B cell (primary cell): ENCODE results near the gene ENOX1. TPM values are rescaled to one million over a fixed set of nuclear protein-coding genes. Genes with fewer than 3 reads are reported as not detected.

ENCODE experiments used
- ATAC-seq: fragments of 200-7000 bp; cut with Tn5 transposase; one replicate; pipeline ENCODE4 v1.10.0; 2021; ENCODE audit warnings: low read depth, mild to moderate bottlenecking, moderate number of reproducible peaks, moderate library complexity
- CTCF ChIA-PET: fragments of 350-600 bp; sonication (Branson Sonifier 250); formaldehyde crosslinking; loops from one replicate; lab custom pipeline; 2021; ENCODE audit warnings: antibody characterized with exemption, inconsistent platforms; lab: Charles Lee
- POLR2A ChIA-PET: fragments of 350-600 bp; sonication (Branson Sonifier 250); formaldehyde crosslinking; loops from one replicate; lab custom pipeline; 2021; ENCODE audit warnings: antibody characterized with exemption; lab: Charles Lee
- DNase-seq: peaks from one replicate; pipeline ENCODE4 v3.0.0; 2013
- H2AFZ ChIP-seq: 2 replicates; pipeline ENCODE4 v1.6.1; 2012; ENCODE audit warnings: mild to moderate bottlenecking, low read depth, low read length; ENCODE audit not compliant: insufficient read depth, poor library complexity, severe bottlenecking
- H3K27ac ChIP-seq, 2 donors: 1 replicate in 1 of 2; 2 replicates in 1 of 2; pipeline ENCODE4 v1.5.1; 2012 to 2013; ENCODE audit warnings: low read length in 2 of 2, mild to moderate bottlenecking in 2 of 2, moderate library complexity in 1 of 2
- H3K27me3 ChIP-seq, 4 experiments: fragments of 200-600 bp in 1 of 4; sonication (generic) in 1 of 4; replicated peaks in 1 of 4; 1 replicate in 2 of 4; 2 replicates in 2 of 4; pipeline versions ENCODE4 v1.6.1 to v1.7.0; 2013 to 2016; ENCODE audit warnings: low read length in 3 of 4, mild to moderate bottlenecking in 2 of 4, mixed read lengths in 1 of 4, moderate library complexity in 1 of 4; ENCODE audit not compliant: insufficient read depth in 4 of 4, control insufficient read depth in 3 of 4; ENCODE audit errors: control extremely low read depth in 1 of 4
- H3K36me3 ChIP-seq, 2 experiments: replicated peaks in 1 of 2; 1 replicate in 1 of 2; 2 replicates in 1 of 2; pipeline versions ENCODE4 v1.6.1 to v1.7.1; 2013; ENCODE audit warnings: low read length in 1 of 2; ENCODE audit not compliant: insufficient read depth in 2 of 2, control insufficient read depth in 1 of 2; ENCODE audit errors: control extremely low read depth in 1 of 2, extremely low read depth in 1 of 2
- H3K4me1 ChIP-seq, 2 donors: fragments of 200-600 bp in 1 of 2; sonication (generic) in 1 of 2; 1 replicate in 1 of 2; 2 replicates in 1 of 2; pipeline versions ENCODE4 v1.5.1 to v1.6.1; 2013 to 2017; ENCODE audit warnings: low read length in 2 of 2; ENCODE audit not compliant: control insufficient read depth in 2 of 2, insufficient read depth in 2 of 2
- H3K4me2 ChIP-seq: replicated peaks from 2 replicates; pipeline ENCODE3; 2012; ENCODE audit warnings: mild to moderate bottlenecking, low read depth, low read length; ENCODE audit not compliant: poor library complexity, severe bottlenecking
- H3K4me3 ChIP-seq, 5 experiments: fragments of 200-600 bp in 1 of 5; sonication (generic) in 1 of 5; 1 replicate in 3 of 5; 2 replicates in 2 of 5; pipeline versions ENCODE4 v1.5.1 to v1.7.0; 2011 to 2016; ENCODE audit warnings: low read length in 4 of 5, mild to moderate bottlenecking in 4 of 5, low read depth in 2 of 5, control low read depth in 1 of 5, moderate library complexity in 1 of 5; ENCODE audit not compliant: insufficient read depth in 1 of 5; ENCODE audit errors: control extremely low read depth in 1 of 5, extremely low read depth in 1 of 5
- H3K79me2 ChIP-seq: fragments of 200-600 bp; sonication (generic); one replicate; pipeline ENCODE4 v1.6.0; 2016; ENCODE audit warnings: low read length; ENCODE audit not compliant: control insufficient read depth, insufficient read depth
- H3K9ac ChIP-seq: fragments of 200-600 bp; sonication (generic); 2 replicates; pipeline ENCODE4 v1.6.1; 2017; ENCODE audit warnings: mild to moderate bottlenecking, low read length, moderate library complexity
- H3K9me3 ChIP-seq, 3 donors: one replicate each; pipeline versions ENCODE4 v1.6.1 to v1.7.1; 2013; ENCODE audit warnings: low read length in 2 of 3; ENCODE audit not compliant: control insufficient read depth in 2 of 3, insufficient read depth in 1 of 3; ENCODE audit errors: control extremely low read depth in 1 of 3
- H4K20me1 ChIP-seq: 2 replicates; pipeline ENCODE4 v1.6.0; 2012; ENCODE audit warnings: mild to moderate bottlenecking, low read length; ENCODE audit not compliant: insufficient read depth, control insufficient read depth, poor library complexity, severe bottlenecking
- H3K27ac Mint-ChIP-seq: one replicate; pipeline ENCODE4 v1.8.0; 2021; ENCODE audit warnings: mixed read lengths
- H3K27me3 Mint-ChIP-seq: one replicate; pipeline ENCODE4 v1.8.0; 2021; ENCODE audit warnings: mixed read lengths
- H3K4me1 Mint-ChIP-seq: one replicate; pipeline ENCODE4 v1.8.0; 2021; ENCODE audit warnings: mixed read lengths
- H3K4me3 Mint-ChIP-seq: one replicate; pipeline ENCODE4 v1.8.0; 2021; ENCODE audit warnings: mixed read lengths
- H3K9me3 Mint-ChIP-seq: one replicate; pipeline ENCODE4 v1.8.0; 2022; ENCODE audit warnings: mixed read lengths; ENCODE audit not compliant: insufficient read depth
- CTCF ChIP-seq: fragments of 200-600 bp; IDR thresholded peaks from one replicate; pipeline ENCODE4 v1.8.0; 2022; ENCODE audit warnings: antibody characterized with exemption, mild to moderate bottlenecking
- EZH2 ChIP-seq: IDR thresholded peaks from 2 replicates; pipeline ENCODE4 v1.6.1; 2012; ENCODE audit warnings: borderline replicate concordance, low read depth, mild to moderate bottlenecking, moderate library complexity, low read length; ENCODE audit not compliant: insufficient read depth, poor library complexity, severe bottlenecking
- WGBS: methylation state at CpG from one replicate; pipeline ENCODE4 v1.1.5; 2013; ENCODE audit warnings: missing lambda C conversion rate; ENCODE audit not compliant: insufficient coverage; 5-methylcytosine and 5-hydroxymethylcytosine counted together
- intact Hi-C: fragments of 100-400 bp; cut with micrococcal nuclease; formaldehyde crosslinking; loops from one replicate; pipeline ENCODE4 v1.10.0; 2022
- polyA plus RNA-seq: library from polyadenylated mRNA; depleted of rRNA; stranded (reverse); fragments of >200 nt; gene quantifications from 2 replicates; pipeline ENCODE4 v1.2.3, GENCODE V29; 2012
- total RNA-seq, 2 donors: library from RNA; stranded (reverse); fragments of 120-200 nt in 1 of 2; gene quantifications; 1 replicate in 1 of 2; 2 replicates in 1 of 2; pipeline versions ENCODE4 v1.2.3 to v1.2.4, GENCODE V29; 2013 to 2022

The ENOX1 gene
- total and polyA plus RNA-seq, 2 donors (not counting 1 experiment from before 2014, with no cell fraction given) = not detected

- ATAC-seq (no peak), DNase-seq (no peak)
- no peak overlapping the region for H3K27ac ChIP-seq
- intact Hi-C loops = no loop called here
- ChIA-PET CTCF (no interaction called here), POLR2A (no interaction called here)
- no peaks in the 10 kb centered on the region for H3K36me3 ChIP-seq
- no peak overlapping the region for H2AFZ ChIP-seq
- H3K9me3 ChIP-seq = no peaks in the 10 kb centered on the region
- no peak overlapping the region for H3K4me3 ChIP-seq
- peaks cover 11 to 12% of the 10 kb centered on the region in 2 donors for H3K4me1 ChIP-seq
- no peaks in the 10 kb centered on the region for H3K27me3 ChIP-seq
- H3K4me2 ChIP-seq = no peak overlapping the region
- Mint-ChIP-seq H3K27ac (no peak overlapping the region), H3K9me3 (no peaks in the 10 kb centered on the region), H3K4me3 (no peak overlapping the region), H3K27me3 (peaks cover 20% of the 10 kb centered on the region), H3K4me1 (peaks cover 10% of the 10 kb centered on the region)
- TF ChIP-seq EZH2 (no peak), CTCF (no peak)
- H4K20me1 ChIP-seq = no peaks in the 10 kb centered on the region
- no peaks in the 10 kb centered on the region for H3K79me2 ChIP-seq
- H3K9ac ChIP-seq = no peak overlapping the region
- no CpG with 5 or more reads among the region's 2 CpGs for WGBS
These were observed 482.3 kb downstream of the ENOX1 start for GRCh38 chr13:43304449-43304848.

GRCh38 chr13:43303033-43303729 lies 483.6 kb downstream of the ENOX1 start:
- Histone ChIP-seq H3K36me3 (no peaks in the 10 kb centered on the region), H3K4me3 (no peak overlapping the region), H4K20me1 (no peaks in the 10 kb centered on the region), H3K4me1 (peaks cover 9 to 10% of the 10 kb centered on the region in 2 donors), H3K9ac (no peak overlapping the region), H3K79me2 (no peaks in the 10 kb centered on the region), H3K4me2 (no peak overlapping the region), H3K27me3 (no peaks in the 10 kb centered on the region), H3K27ac (no peak overlapping the region), H2AFZ (no peak overlapping the region), H3K9me3 (no peaks in the 10 kb centered on the region)
- DNase-seq (no peak), ATAC-seq (no peak)
- H3K4me3 Mint-ChIP-seq = no peak overlapping the region
- WGBS = 0% methylated on average over 4 of the region's 5 CpGs
- H3K27me3 Mint-ChIP-seq = peaks cover 30% of the 10 kb centered on the region
- TF ChIP-seq EZH2 = no peak
- H3K4me1 Mint-ChIP-seq = peaks cover 9% of the 10 kb centered on the region
- POLR2A ChIA-PET = no interaction called here
- H3K9me3 Mint-ChIP-seq = no peaks in the 10 kb centered on the region
- H3K27ac Mint-ChIP-seq = no peak overlapping the region
- CTCF ChIA-PET = no interaction called here
- intact Hi-C loops = no loop called here
